H9 (cell line): ENCODE measurements around the gene SMIM26. TPM values are rescaled to one million over a fixed set of nuclear protein-coding genes. Genes with fewer than 3 reads are reported as not detected.

Experiments
- DNase-seq: peaks from one replicate; pipeline ENCODE4 v3.0.0-alpha.2; 2017
- H2AFZ ChIP-seq: one replicate; pipeline ENCODE4 v1.6.1; 2013; ENCODE audit warnings: mild to moderate bottlenecking, low read length, control low read depth, moderate library complexity
- H2AK5ac ChIP-seq: 2 replicates; pipeline ENCODE4 v1.6.1; 2013; ENCODE audit warnings: low read length, control low read depth, mixed read lengths; ENCODE audit not compliant: insufficient read length
- H2BK120ac ChIP-seq: one replicate; pipeline ENCODE4 v1.6.1; 2013; ENCODE audit warnings: low read depth, mild to moderate bottlenecking, low read length, control low read depth, inconsistent platforms; ENCODE audit not compliant: poor library complexity, severe bottlenecking
- H2BK12ac ChIP-seq: 2 replicates; pipeline ENCODE4 v1.6.1; 2013; ENCODE audit warnings: low read length, control low read depth, mixed read lengths, low read depth; ENCODE audit not compliant: insufficient read length
- H2BK15ac ChIP-seq: 2 replicates; pipeline ENCODE4 v1.6.1; 2013; ENCODE audit warnings: low read depth, low read length, control low read depth
- H2BK20ac ChIP-seq: one replicate; pipeline ENCODE4 v1.6.1; 2013; ENCODE audit warnings: low read depth, mild to moderate bottlenecking, low read length, control low read depth, inconsistent platforms; ENCODE audit not compliant: poor library complexity, severe bottlenecking
- H2BK5ac ChIP-seq: 2 replicates; pipeline ENCODE4 v1.6.1; 2013; ENCODE audit warnings: low read length, control low read depth, mixed read lengths; ENCODE audit not compliant: insufficient read length
- H3K14ac ChIP-seq: 2 replicates; pipeline ENCODE4 v1.6.1; 2013; ENCODE audit warnings: low read length, control low read depth; ENCODE audit not compliant: insufficient read depth
- H3K18ac ChIP-seq: 2 replicates; pipeline ENCODE4 v1.6.1; 2013; ENCODE audit warnings: low read depth, mild to moderate bottlenecking, mixed read lengths, low read length, control low read depth; ENCODE audit not compliant: insufficient read length
- H3K23ac ChIP-seq: 2 replicates; pipeline ENCODE4 v1.6.1; 2013; ENCODE audit warnings: low read length, control low read depth, mixed read lengths, low read depth; ENCODE audit not compliant: insufficient read length
- H3K23me2 ChIP-seq: 2 replicates; pipeline ENCODE4 v1.6.1; 2013; ENCODE audit warnings: low read depth, mild to moderate bottlenecking, mixed read lengths, low read length, control low read depth; ENCODE audit not compliant: insufficient read length, poor library complexity, severe bottlenecking
- H3K27ac ChIP-seq: 2 replicates; pipeline ENCODE4 v1.5.1; 2013; ENCODE audit warnings: low read length, control low read depth, mixed read lengths, low read depth; ENCODE audit not compliant: insufficient read length
- H3K27me3 ChIP-seq: 2 replicates; pipeline ENCODE4 v1.6.1; 2013; ENCODE audit warnings: low read length, control low read depth, inconsistent platforms; ENCODE audit not compliant: insufficient read depth
- H3K4ac ChIP-seq: 2 replicates; pipeline ENCODE4 v1.6.1; 2013; ENCODE audit warnings: low read depth, mild to moderate bottlenecking, control low read depth, inconsistent platforms, low read length, moderate library complexity
- H3K4me1 ChIP-seq: 2 replicates; pipeline ENCODE4 v1.6.1; 2013; ENCODE audit warnings: low read length, control low read depth, inconsistent platforms; ENCODE audit not compliant: insufficient read depth
- H3K4me2 ChIP-seq: 2 replicates; pipeline ENCODE4 v1.6.1; 2013; ENCODE audit warnings: low read length, control low read depth, mixed read lengths; ENCODE audit not compliant: insufficient read length, insufficient read depth
- H3K56ac ChIP-seq: 2 replicates; pipeline ENCODE4 v1.6.1; 2013; ENCODE audit warnings: low read depth, mild to moderate bottlenecking, mixed read lengths, low read length, control low read depth; ENCODE audit not compliant: insufficient read length
- H3K79me1 ChIP-seq: 2 replicates; pipeline ENCODE4 v1.6.1; 2013; ENCODE audit warnings: low read depth, mild to moderate bottlenecking, moderate library complexity, low read length, control low read depth, inconsistent platforms; ENCODE audit not compliant: insufficient read depth, poor library complexity, severe bottlenecking
- H3K79me2 ChIP-seq: 2 replicates; pipeline ENCODE4 v1.6.1; 2013; ENCODE audit warnings: low read length, control low read depth, inconsistent platforms; ENCODE audit not compliant: insufficient read depth
- H3K9ac ChIP-seq: 2 replicates; pipeline ENCODE4 v1.6.1; 2013; ENCODE audit warnings: low read length, control low read depth, mixed read lengths; ENCODE audit not compliant: insufficient read length; ENCODE audit errors: extremely low read depth
- H3K9me3 ChIP-seq: one replicate; pipeline ENCODE4 v1.6.1; 2013; ENCODE audit warnings: low read depth, low read length, inconsistent platforms; ENCODE audit not compliant: control insufficient read depth
- H3T11ph ChIP-seq: one replicate; pipeline ENCODE4 v1.6.1; 2013; ENCODE audit warnings: mild to moderate bottlenecking, low read length, control low read depth, inconsistent platforms
- H4K20me1 ChIP-seq: one replicate; pipeline ENCODE4 v1.6.1; 2013; ENCODE audit not compliant: control insufficient read depth, insufficient read length, insufficient read depth
- H4K5ac ChIP-seq: 2 replicates; pipeline ENCODE4 v1.6.1; 2013; ENCODE audit warnings: low read depth, mild to moderate bottlenecking, mixed read lengths, low read length, control low read depth; ENCODE audit not compliant: insufficient read length
- H4K8ac ChIP-seq: replicated peaks from 2 replicates; pipeline ENCODE4 v1.6.1; 2013; ENCODE audit warnings: low read length, control low read depth, mixed read lengths, low read depth; ENCODE audit not compliant: insufficient read length
- H4K91ac ChIP-seq: 2 replicates; pipeline ENCODE4 v1.6.1; 2013; ENCODE audit warnings: low read depth, mild to moderate bottlenecking, moderate library complexity, mixed read lengths, low read length, control low read depth; ENCODE audit not compliant: insufficient read length
- H3K27ac Mint-ChIP-seq, 3 experiments: 2 replicates in 2 of 3; 3 replicates in 1 of 3; pipeline ENCODE4 v1.8.0; 2020 to 2021; ENCODE audit warnings: mixed read lengths in 3 of 3, mild to moderate bottlenecking in 1 of 3, moderate library complexity in 1 of 3
- H3K27me3 Mint-ChIP-seq: 2 replicates; pipeline ENCODE4 v1.8.0; 2021; ENCODE audit warnings: low read depth, mild to moderate bottlenecking, moderate library complexity, mixed read lengths
- H3K36me3 Mint-ChIP-seq, 3 experiments: 2 replicates in 2 of 3; 3 replicates in 1 of 3; pipeline ENCODE4 v1.8.0; 2020 to 2021; ENCODE audit warnings: low read depth in 3 of 3, mixed read lengths in 3 of 3; ENCODE audit not compliant: insufficient read depth in 1 of 3
- H3K4me1 Mint-ChIP-seq, 2 experiments: 2 replicates each; pipeline ENCODE4 v1.8.0; 2020; ENCODE audit warnings: mixed read lengths in 2 of 2
- H3K4me3 Mint-ChIP-seq, 2 experiments: 2 replicates in 1 of 2; 3 replicates in 1 of 2; pipeline ENCODE4 v1.8.0; 2020 to 2021; ENCODE audit warnings: mild to moderate bottlenecking in 2 of 2, mixed read lengths in 2 of 2, moderate library complexity in 1 of 2
- H3K9me3 Mint-ChIP-seq, 2 experiments: 2 replicates in 1 of 2; 3 replicates in 1 of 2; pipeline ENCODE4 v1.8.0; 2020; ENCODE audit warnings: mild to moderate bottlenecking in 2 of 2, mixed read lengths in 2 of 2, moderate library complexity in 1 of 2
- CTCF ChIP-seq: fragments of 200-600 bp; sonication (generic); conservative IDR thresholded peaks from 3 replicates; pipeline ENCODE4 v1.8.0; 2021; ENCODE audit warnings: antibody characterized with exemption, mild to moderate bottlenecking
- total RNA-seq: library from RNA; stranded (reverse); gene quantifications from 2 replicates; pipeline ENCODE4 v1.2.1, GENCODE V29; 2021

Gene SMIM26
- total RNA-seq, 1 experiment from 2014 or later = 75.9 TPM

DNA sequence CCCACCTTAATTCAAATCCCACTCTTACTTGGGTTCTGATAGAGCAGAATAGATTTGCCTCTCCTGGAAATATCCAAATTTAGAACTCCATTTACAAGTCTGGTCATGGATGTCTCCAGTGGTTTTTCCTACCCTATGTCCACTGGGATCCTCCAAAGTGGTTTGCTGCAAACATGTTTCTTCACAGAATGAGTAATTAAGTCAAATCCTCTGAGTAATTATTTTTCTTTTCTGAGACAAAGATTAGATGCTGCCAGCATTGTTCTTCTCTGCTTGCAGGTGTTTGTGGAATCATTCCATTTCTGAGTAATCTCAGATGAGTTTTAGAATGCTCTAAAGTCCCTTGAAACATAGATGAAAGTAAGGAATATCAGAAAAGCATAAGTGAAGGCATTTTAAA, 42.5 kb downstream of the SMIM26 start:
- H3K79me1 ChIP-seq = no peaks in the 10 kb centered on the region
- H3K4me2 ChIP-seq = no peak overlapping the region
- DNase-seq = no peak
- H2BK5ac ChIP-seq = no peak overlapping the region
- no peak overlapping the region for H3K4me3 Mint-ChIP-seq
- no peak for TF ChIP-seq CTCF
- no peaks in the 10 kb centered on the region for H3K9me3 Mint-ChIP-seq
- no peak overlapping the region for H3K27ac Mint-ChIP-seq
- no peak overlapping the region for H2BK15ac ChIP-seq
- H3K27me3 ChIP-seq = no peaks in the 10 kb centered on the region
- no peak overlapping the region for H4K91ac ChIP-seq
- H3K9ac ChIP-seq = no peak overlapping the region
- no peak overlapping the region for H4K5ac ChIP-seq
- H3K4me1 Mint-ChIP-seq = peaks cover 3 to 10% of the 10 kb centered on the region in 2 experiments
- H3K56ac ChIP-seq = no peak overlapping the region
- no peak overlapping the region for H3T11ph ChIP-seq
- no peak overlapping the region for H3K27ac ChIP-seq
- no peak overlapping the region for H2AFZ ChIP-seq
- H3K4me1 ChIP-seq = 0 out of 2 replicates have a peak, but pooled peaks cover 2% of the 10 kb centered on the region
- no peak overlapping the region for H2BK20ac ChIP-seq
- no peak overlapping the region for H3K18ac ChIP-seq
- no peak overlapping the region for H4K8ac ChIP-seq
- no peak overlapping the region for H3K14ac ChIP-seq
- no peak overlapping the region for H3K23ac ChIP-seq
- no peaks in the 10 kb centered on the region for H4K20me1 ChIP-seq
- no peak overlapping the region for H3K4ac ChIP-seq
- no peaks in the 10 kb centered on the region for H3K27me3 Mint-ChIP-seq
- no peaks in the 10 kb centered on the region for H3K23me2 ChIP-seq
- H2BK12ac ChIP-seq = no peak overlapping the region
- no peaks in the 10 kb centered on the region for H3K9me3 ChIP-seq
- no peak overlapping the region for H2BK120ac ChIP-seq
- peaks cover 0 to 10% (median 4%) of the 10 kb centered on the region in 3 experiments; a peak in 4 of 7 replicates for H3K36me3 Mint-ChIP-seq
- no peak overlapping the region for H2AK5ac ChIP-seq
- no peaks in the 10 kb centered on the region for H3K79me2 ChIP-seq
